ENCODE results near the gene ARNT2.

GRCh38 chr15:80525853-80526252, 121.7 kb downstream of the ARNT2 start:
- TF ChIP-seq, protein P1, sequence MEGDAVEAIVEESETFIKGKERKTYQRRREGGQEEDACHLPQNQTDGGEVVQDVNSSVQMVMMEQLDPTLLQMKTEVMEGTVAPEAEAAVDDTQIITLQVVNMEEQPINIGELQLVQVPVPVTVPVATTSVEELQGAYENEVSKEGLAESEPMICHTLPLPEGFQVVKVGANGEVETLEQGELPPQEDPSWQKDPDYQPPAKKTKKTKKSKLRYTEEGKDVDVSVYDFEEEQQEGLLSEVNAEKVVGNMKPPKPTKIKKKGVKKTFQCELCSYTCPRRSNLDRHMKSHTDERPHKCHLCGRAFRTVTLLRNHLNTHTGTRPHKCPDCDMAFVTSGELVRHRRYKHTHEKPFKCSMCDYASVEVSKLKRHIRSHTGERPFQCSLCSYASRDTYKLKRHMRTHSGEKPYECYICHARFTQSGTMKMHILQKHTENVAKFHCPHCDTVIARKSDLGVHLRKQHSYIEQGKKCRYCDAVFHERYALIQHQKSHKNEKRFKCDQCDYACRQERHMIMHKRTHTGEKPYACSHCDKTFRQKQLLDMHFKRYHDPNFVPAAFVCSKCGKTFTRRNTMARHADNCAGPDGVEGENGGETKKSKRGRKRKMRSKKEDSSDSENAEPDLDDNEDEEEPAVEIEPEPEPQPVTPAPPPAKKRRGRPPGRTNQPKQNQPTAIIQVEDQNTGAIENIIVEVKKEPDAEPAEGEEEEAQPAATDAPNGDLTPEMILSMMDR (IDR thresholded peaks at IDR 0.05; ENCODE audit: low read length), result no peak
- TF ChIP-seq EZH2 (IDR thresholded peaks at IDR 0.05; ENCODE audit: borderline replicate concordance, low read length), result no peak

Data from OCI-LY1 (cell line).